Measurements from ENCODE around the gene CHD1. TPM values are rescaled to one million over a fixed set of nuclear protein-coding genes. Genes with fewer than 3 reads are reported as not detected.

CHD1 gene
- total RNA-seq, 1 experiment from 2014 or later = 36.5 TPM

Other genes with a start within 250 kb of the CHD1 start
- gene RGMB, start 155.3 kb downstream of the CHD1 start, total RNA-seq (2021; ENCODE audit: unreplicated experiment) = 25.4 TPM

Measured in Panc1 (cell line).